GM21447 (cell line): ENCODE data around the gene EHBP1L1.
A peak's percentile ranks its signal among the peaks of the same experiment; 100 is the strongest.

Experiments used
- ATAC-seq: cut with Tn5 transposase; IDR thresholded peaks from one replicate; pipeline ENCODE4 v1.9.1; 2021; ENCODE audit not compliant: unreplicated experiment

EHBP1L1 gene

DNA sequence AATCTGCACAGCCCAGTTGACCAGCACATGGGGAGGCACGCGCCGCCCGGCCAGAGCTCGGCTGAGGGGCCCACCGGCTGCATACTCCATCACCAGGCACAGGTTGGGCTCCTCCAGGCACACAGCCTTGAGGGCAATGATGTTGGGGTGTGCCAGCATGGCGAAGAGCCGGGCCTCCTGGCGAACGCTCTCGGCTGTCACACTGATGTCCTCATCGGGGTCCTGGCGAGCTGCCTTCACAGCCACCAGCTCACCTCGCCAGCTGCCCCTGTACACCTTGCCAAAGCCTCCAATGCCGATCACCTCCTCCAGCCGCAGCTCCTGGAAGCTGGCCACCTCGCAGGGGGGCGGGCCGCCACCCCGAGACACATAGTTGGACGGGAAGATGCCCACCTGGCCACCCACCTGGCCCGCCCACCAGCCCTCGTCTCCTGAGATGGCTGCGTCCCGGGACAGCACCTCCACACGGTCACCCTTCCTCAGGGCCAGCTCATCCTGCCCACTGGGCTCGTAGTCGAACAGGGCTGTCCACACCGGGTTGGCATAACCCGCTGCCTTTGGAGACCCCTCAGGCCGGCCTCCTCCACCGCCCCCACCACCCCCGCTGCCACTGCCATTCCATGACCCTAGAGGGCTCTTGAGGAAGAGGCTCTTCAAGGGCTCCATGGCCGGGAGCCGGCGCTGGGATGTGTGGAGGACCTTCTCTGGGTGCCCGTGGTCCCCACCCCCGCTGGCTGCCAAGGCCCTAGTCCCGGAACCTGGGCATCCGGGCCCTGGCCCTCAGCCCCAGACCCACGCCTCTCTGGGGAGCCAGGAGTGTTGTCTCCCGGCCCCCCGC is 37.5 kb downstream of the EHBP1L1 start:
- no peak for ATAC-seq

- ATAC-seq = peak; percentile 81
Measured at GRCh38 chr11:65615229-65615949, 39.5 kb downstream of the EHBP1L1 start, which contains the start of gene PCNX3. TSS of gene PCNX3 (plus strand) at chr11:65615776. CDS start at chr11:65616312, 536 bp downstream.

GRCh38 chr11:65615950-65616574 is 40.2 kb downstream of the EHBP1L1 start:
- ATAC-seq = peak; percentile 0

DNA sequence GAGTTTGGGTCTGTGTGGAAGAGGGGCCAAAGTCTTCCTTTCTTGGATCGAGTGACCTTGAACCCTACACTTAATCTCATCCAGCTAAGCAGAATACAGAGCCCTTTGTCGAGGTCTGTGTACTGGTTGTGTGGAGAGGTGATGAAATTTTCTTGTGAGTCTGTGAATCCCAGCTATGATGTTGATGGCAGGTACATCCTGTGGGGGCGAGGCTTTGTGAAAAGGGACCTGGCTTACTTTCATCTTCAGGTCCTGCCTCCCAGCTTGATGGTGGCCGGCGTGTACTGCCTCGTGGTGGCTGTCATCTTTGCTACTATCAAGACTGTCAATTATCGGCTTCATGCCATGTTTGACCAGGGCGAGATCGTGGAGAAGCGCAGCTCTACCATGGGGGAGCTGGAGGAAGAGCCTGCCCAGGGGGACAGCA is 40.7 kb downstream of the EHBP1L1 start:
- ATAC-seq = no peak

- no peak for ATAC-seq
Measured at GRCh38 chr11:65617136-65617850, 41.4 kb downstream of the EHBP1L1 start.

- no peak for ATAC-seq
Measured at GRCh38 chr11:65617990-65618751, 42.3 kb downstream of the EHBP1L1 start.

GRCh38 chr11:65618763-65619162 is 42.9 kb downstream of the EHBP1L1 start:
- no peak for ATAC-seq

GRCh38 chr11:65619281-65619928 is 43.6 kb downstream of the EHBP1L1 start:
- ATAC-seq = no peak

DNA sequence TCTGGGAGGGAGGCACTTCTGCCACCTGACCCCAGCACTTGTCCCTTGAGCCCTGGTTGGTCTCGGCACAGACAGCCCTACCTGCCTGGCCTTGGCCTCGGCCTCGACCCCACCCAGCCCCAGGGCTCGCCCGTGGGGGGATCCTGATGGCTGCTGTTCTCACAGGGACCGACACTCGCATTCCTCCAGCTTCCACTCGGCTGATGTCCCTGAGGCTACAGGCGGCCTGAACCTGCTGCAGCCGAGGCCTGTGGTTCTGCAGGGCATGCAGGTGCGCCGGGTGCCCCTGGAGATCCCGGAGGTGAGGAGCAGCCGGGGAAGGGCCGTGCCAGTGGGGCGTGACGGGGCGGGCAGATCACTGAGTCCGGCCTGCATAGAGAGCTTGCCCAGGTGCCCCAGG is 44.8 kb downstream of the EHBP1L1 start:
- no peak for ATAC-seq

- ATAC-seq = no peak
Measured at GRCh38 chr11:65621460-65621859, 45.6 kb downstream of the EHBP1L1 start.

DNA sequence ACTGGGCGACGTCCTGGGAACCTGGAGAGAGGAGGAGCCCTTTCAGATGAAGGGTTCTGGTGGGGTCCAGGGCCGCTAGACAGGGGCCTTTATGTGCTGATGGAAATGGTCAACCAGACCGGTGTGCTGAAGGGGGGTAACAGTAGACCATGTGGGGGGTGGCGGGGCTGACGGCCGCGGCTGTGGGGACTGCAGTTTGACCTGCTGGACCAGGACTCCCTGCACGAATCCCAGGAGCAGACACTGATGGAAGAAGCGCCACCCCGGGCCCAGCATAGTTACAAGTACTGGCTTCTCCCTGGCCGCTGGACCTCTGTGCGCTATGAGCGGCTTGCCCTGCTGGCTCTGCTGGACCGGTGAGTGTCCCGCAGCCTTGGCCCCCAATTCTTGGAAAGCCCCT is 46.2 kb downstream of the EHBP1L1 start:
- no peak for ATAC-seq

DNA sequence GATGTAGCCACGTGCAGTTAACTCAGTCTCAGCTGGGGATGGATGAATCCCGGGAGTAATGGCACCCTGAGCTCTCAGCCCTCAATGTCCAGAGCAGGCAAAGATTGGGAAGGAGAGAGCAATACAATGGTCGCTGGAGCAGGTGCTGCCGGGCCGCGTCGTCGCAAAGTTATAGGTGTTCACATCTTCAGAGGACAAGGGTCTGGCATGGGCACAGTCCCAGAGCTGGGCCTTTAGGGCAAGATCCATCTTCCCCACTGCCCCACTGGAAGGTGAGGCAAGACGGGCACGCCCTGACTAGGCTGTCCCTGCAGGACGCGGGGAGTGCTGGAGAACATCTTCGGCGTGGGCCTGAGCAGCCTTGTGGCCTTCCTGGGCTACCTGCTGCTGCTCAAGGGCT is 47.3 kb downstream of the EHBP1L1 start:
- no peak for ATAC-seq

- ATAC-seq = no peak
Measured at GRCh38 chr11:65623852-65624616, 48.2 kb downstream of the EHBP1L1 start.

DNA sequence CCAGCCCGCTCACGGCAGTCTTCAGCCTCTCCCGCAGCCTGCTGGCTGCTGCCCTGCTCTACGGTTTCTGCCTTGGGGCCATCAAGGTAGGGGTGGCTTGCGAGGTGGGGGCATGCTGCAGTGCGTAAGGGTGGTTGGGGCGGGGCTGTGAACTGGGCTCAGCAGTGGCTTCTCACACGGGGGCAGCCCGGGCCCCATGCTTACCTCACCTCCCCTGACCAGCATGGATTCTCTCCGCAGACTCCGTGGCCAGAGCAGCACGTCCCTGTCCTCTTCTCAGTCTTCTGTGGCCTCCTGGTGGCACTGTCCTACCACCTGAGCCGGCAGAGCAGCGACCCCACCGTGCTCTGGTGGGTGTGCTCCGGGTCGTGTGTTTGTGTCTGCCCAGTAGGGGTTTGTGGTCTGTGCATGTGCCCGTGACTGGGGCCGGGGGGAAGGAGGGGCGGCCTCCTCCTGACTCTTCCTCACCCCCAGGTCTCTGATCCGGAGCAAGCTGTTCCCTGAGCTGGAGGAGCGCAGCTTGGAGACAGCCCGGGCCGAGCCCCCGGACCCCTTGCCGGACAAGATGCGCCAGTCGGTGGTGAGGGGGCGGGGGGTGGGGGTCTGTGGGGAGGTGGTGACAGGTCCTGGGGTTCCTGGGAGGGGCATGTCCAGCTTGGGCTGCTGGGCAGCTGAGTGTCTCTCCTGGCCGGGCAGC is 49.2 kb downstream of the EHBP1L1 start:
- no peak for ATAC-seq

DNA sequence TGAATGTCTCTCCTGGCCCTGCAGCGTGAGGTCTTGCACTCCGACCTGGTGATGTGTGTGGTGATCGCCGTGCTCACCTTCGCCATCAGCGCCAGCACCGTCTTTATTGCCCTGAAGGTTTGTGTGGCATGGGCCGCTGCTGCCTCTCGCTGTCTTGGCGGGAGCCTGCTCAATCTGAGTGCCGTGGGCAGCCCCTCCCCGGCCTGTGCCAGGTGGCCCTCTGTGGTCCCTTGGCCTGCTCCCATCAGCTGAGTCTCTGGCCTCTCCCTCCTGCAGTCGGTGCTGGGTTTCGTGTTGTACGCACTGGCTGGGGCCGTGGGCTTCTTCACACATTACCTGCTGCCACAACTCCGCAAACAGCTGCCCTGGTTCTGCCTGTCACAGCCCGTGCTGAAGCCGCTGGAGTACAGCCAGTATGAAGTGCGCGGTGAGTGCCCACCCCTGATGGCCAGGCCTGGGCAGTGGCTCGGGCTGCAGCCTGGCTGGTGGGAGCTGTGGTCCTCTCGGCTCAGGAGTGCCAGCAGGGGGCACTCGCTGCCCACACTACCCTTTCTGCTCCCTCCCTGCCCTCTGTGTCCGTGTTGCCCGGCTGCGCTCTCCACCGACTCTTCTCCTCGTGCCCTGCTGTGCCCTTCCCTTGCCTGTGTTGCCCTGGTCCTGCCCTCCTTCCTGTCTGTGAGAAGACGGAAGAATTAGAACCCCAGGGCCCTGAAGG is 49.9 kb downstream of the EHBP1L1 start:
- ATAC-seq = no peak

DNA sequence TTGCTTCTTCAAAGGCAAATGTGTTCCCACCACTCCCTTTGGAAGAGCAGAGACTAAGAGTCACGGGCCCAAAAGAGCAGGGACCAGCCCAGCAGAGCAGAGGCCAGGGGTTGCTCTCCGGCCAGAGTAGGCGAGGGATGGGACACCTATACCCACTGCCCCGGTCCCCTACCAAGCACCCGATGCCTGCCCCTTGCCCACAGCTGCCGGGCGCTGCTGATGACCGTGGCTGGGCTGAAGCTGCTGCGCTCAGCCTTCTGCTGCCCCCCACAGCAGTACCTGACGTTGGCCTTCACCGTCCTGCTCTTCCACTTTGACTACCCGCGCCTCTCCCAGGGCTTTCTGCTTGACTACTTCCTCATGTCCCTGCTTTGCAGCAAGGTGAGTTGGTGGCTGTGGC is 51.3 kb downstream of the EHBP1L1 start:
- ATAC-seq = no peak

- ATAC-seq = no peak
Measured at GRCh38 chr11:65629579-65629978, 53.7 kb downstream of the EHBP1L1 start.

DNA sequence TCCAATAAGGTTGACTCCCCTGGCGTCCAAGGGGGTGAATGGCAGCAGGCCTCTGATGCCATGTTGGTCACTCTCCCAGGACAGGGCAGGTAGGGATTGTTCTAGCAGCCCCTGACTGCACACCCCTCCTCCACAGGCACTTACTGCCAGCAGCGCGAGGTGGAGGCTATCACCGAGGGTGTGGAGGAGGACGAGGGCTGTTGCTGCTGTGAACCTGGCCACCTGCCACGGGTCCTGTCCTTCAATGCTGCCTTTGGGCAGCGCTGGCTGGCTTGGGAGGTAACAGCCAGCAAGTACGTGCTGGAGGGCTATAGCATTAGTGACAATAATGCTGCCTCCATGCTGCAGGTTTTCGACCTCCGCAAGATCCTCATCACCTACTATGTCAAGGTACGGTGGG is 54.4 kb downstream of the EHBP1L1 start:
- no peak for ATAC-seq
